Liver (tissue), 9 donors: ENCODE measurements around the gene KIRREL3. TPM values are rescaled to one million over a fixed set of nuclear protein-coding genes. Genes with fewer than 3 reads are reported as not detected.

Experiments used
- DNase-seq: peaks from one replicate; pipeline ENCODE4 v3.0.0-alpha.2; 2017; ENCODE audit warnings: low spot score
- H3K27ac ChIP-seq, 2 donors: one replicate each; pipeline ENCODE4 v1.7.0; 2013; ENCODE audit warnings: inconsistent platforms in 2 of 2, low read length in 2 of 2, control low read depth in 1 of 2, low read depth in 1 of 2, mild to moderate bottlenecking in 1 of 2
- H3K27me3 ChIP-seq, 4 donors: one replicate each; pipeline versions ENCODE4 v1.6.1 to v1.7.0; 2013; ENCODE audit warnings: low read length in 3 of 4, inconsistent platforms in 1 of 4, mild to moderate bottlenecking in 1 of 4, moderate library complexity in 1 of 4; ENCODE audit not compliant: control insufficient read depth in 4 of 4, insufficient read depth in 4 of 4
- H3K36me3 ChIP-seq, 4 donors: one replicate each; pipeline versions ENCODE4 v1.6.1 to v1.7.0; 2013; ENCODE audit warnings: low read length in 3 of 4, mild to moderate bottlenecking in 3 of 4, low read depth in 1 of 4, moderate library complexity in 1 of 4; ENCODE audit not compliant: control insufficient read depth in 4 of 4, insufficient read depth in 3 of 4
- H3K4me1 ChIP-seq, 4 donors: one replicate each; pipeline versions ENCODE4 v1.6.1 to v1.7.0; 2013; ENCODE audit warnings: low read length in 3 of 4, mild to moderate bottlenecking in 3 of 4, moderate library complexity in 1 of 4; ENCODE audit not compliant: control insufficient read depth in 4 of 4, insufficient read depth in 4 of 4
- H3K4me3 ChIP-seq, 3 donors: one replicate each; pipeline versions ENCODE4 v1.6.1 to v1.7.0; 2013; ENCODE audit warnings: low read length in 3 of 3, control low read depth in 1 of 3, low read depth in 1 of 3, mild to moderate bottlenecking in 1 of 3
- H3K9ac ChIP-seq, 2 donors: one replicate each; pipeline ENCODE4 v1.7.0; 2013; ENCODE audit warnings: low read length in 2 of 2, mild to moderate bottlenecking in 2 of 2, moderate library complexity in 2 of 2, control low read depth in 1 of 2, low read depth in 1 of 2
- H3K9me3 ChIP-seq, 4 donors: one replicate each; pipeline versions ENCODE4 v1.6.1 to v1.7.0; 2013; ENCODE audit warnings: low read length in 3 of 4; ENCODE audit not compliant: control insufficient read depth in 4 of 4
- CTCF ChIP-seq: fragments of 150-350 bp; IDR thresholded peaks from 2 replicates; pipeline ENCODE4 v1.5.1; 2017; ENCODE audit warnings: improper control_type of control experiment, low read depth, low read length; ENCODE audit not compliant: missing input control
- EGR1 ChIP-seq, 2 donors: IDR thresholded peaks; 2 replicates each; pipeline ENCODE4 v1.6.1; 2016 to 2018; ENCODE audit warnings: antibody characterized with exemption in 2 of 2, low read depth in 2 of 2
- FOXA2 ChIP-seq: IDR thresholded peaks from 2 replicates; pipeline ENCODE4 v1.6.1; 2016; ENCODE audit warnings: antibody characterized with exemption
- GABPA ChIP-seq, 2 donors: IDR thresholded peaks in 1 of 2; conservative IDR thresholded peaks in 1 of 2; 2 replicates each; pipeline ENCODE4 v1.6.1; 2016; ENCODE audit warnings: antibody characterized with exemption in 2 of 2, mild to moderate bottlenecking in 1 of 2, moderate library complexity in 1 of 2
- HNF4A ChIP-seq, 2 donors: conservative IDR thresholded peaks; 2 replicates each; pipeline ENCODE4 v1.6.1; 2016; ENCODE audit warnings: antibody characterized with exemption in 2 of 2, mild to moderate bottlenecking in 2 of 2
- JUND ChIP-seq, 2 donors: IDR thresholded peaks; 2 replicates each; pipeline ENCODE4 v1.6.1; 2016; ENCODE audit warnings: antibody characterized with exemption in 2 of 2
- MAX ChIP-seq: IDR thresholded peaks from 2 replicates; pipeline ENCODE4 v1.6.1; 2016; ENCODE audit warnings: antibody characterized with exemption
- NR2F2 ChIP-seq: IDR thresholded peaks from 2 replicates; pipeline ENCODE4 v1.6.1; 2016; ENCODE audit warnings: antibody characterized with exemption
- RAD21 ChIP-seq, 2 donors: IDR thresholded peaks; 2 replicates each; pipeline ENCODE4 v1.6.1; 2016; ENCODE audit warnings: antibody characterized with exemption in 2 of 2, mild to moderate bottlenecking in 2 of 2
- REST ChIP-seq: IDR thresholded peaks from 2 replicates; pipeline ENCODE4 v1.6.1; 2016; ENCODE audit warnings: antibody characterized with exemption, mild to moderate bottlenecking
- RXRA ChIP-seq, 2 donors: IDR thresholded peaks; 2 replicates each; pipeline ENCODE4 v1.6.1; 2017 to 2018; ENCODE audit warnings: antibody characterized with exemption in 2 of 2, mild to moderate bottlenecking in 1 of 2
- SP1 ChIP-seq: IDR thresholded peaks from 2 replicates; pipeline ENCODE4 v1.6.1; 2018; ENCODE audit warnings: antibody characterized with exemption, mild to moderate bottlenecking
- TAF1 ChIP-seq: conservative IDR thresholded peaks from 2 replicates; pipeline ENCODE4 v1.6.1; 2016; ENCODE audit warnings: antibody characterized with exemption, mild to moderate bottlenecking
- YY1 ChIP-seq: IDR thresholded peaks from 2 replicates; pipeline ENCODE4 v1.6.1; 2016; ENCODE audit warnings: antibody characterized with exemption, mild to moderate bottlenecking
- ZBTB33 ChIP-seq: IDR thresholded peaks from 2 replicates; pipeline ENCODE4 v1.6.1; 2016; ENCODE audit warnings: antibody characterized with exemption
- WGBS: extraction: QIAGEN DNeasy Blood & Tissue Kit; methylation state at CpG from one replicate; pipeline ENCODE4 v1.1.7; 2013; 5-methylcytosine and 5-hydroxymethylcytosine counted together
- polyA plus RNA-seq, 2 donors: library from polyadenylated mRNA; stranded (reverse) in 1 of 2; unstranded in 1 of 2; fragments of 200-250 nt in 1 of 2; fragments of >200 nt in 1 of 2; fragmentation: Nextera tagmentation in 1 of 2; extraction: Ambion mirVana in 1 of 2; gene quantifications; one replicate each; pipeline versions ENCODE4 v1.2.1 to v1.2.3, GENCODE V29; 2013 to 2015
- total RNA-seq, 2 donors: library from RNA; depleted of rRNA; stranded (reverse); fragments of >200 nt; gene quantifications; one replicate each; pipeline ENCODE4 v1.2.3, GENCODE V29; 2014
- donor health status: healthy.
- donor health status: healthy.
- donor health status: healthy.
- donor health status: healthy.
- donor health status: healthy.

Gene KIRREL3
- total and polyA plus RNA-seq, 4 donors = 0.03 to 0.29 (median 0.08) TPM; not detected in 1

- Histone ChIP-seq H3K4me3 (no peak overlapping the region), H3K9me3 (no peaks in the 10 kb centered on the region), H3K27ac (no peak overlapping the region), H3K9ac (no peak overlapping the region), H3K4me1 (no peaks in the 10 kb centered on the region), H3K36me3 (no peaks in the 10 kb centered on the region), H3K27me3 (peaks cover 0 to 5% (median 0%) of the 10 kb centered on the region in 4 donors)
- no peak for DNase-seq
- 68% methylated on average over 3 of the region's 3 CpGs for WGBS
- TF ChIP-seq MAX (no peak), TAF1 (no peak), HNF4A (conservative IDR thresholded peaks at IDR 0.05) (no peak)
These were observed 49.1 kb downstream of the KIRREL3 start for GRCh38 chr11:126951465-126951864.

GRCh38 chr11:126949066-126949891, 51.3 kb downstream of the KIRREL3 start:
- Histone ChIP-seq H3K4me1 (no peaks in the 10 kb centered on the region), H3K4me3 (no peak overlapping the region), H3K27me3 (no peaks in the 10 kb centered on the region), H3K36me3 (no peaks in the 10 kb centered on the region), H3K27ac (no peak overlapping the region), H3K9me3 (no peaks in the 10 kb centered on the region), H3K9ac (no peak overlapping the region)
- no peak for TF ChIP-seq EGR1 (IDR thresholded peaks at IDR 0.05; ENCODE audit: low read depth in 2 of 2)
- DNase-seq = no peak
- WGBS = 73% methylated on average over 6 of the region's 6 CpGs

GRCh38 chr11:126948563-126948962, 52.0 kb downstream of the KIRREL3 start:
- no peaks in the 10 kb centered on the region for H3K4me1 ChIP-seq
- H3K36me3 ChIP-seq = no peaks in the 10 kb centered on the region
- TF ChIP-seq YY1 (no peak), REST (no peak), HNF4A (conservative IDR thresholded peaks at IDR 0.05) (no peak), SP1 (no peak), RXRA (IDR thresholded peaks at IDR 0.05) (no peak), FOXA2 (no peak), TAF1 (no peak), RAD21 (IDR thresholded peaks at IDR 0.05) (no peak), NR2F2 (no peak), GABPA (IDR thresholded peaks at IDR 0.05 in 1 of 2, conservative IDR thresholded peaks at IDR 0.05 in 1 of 2) (no peak), CTCF (no peak), JUND (IDR thresholded peaks at IDR 0.05) (no peak), ZBTB33 (no peak)
- H3K27ac ChIP-seq = no peak overlapping the region
- H3K9me3 ChIP-seq = no peaks in the 10 kb centered on the region
- H3K27me3 ChIP-seq = no peaks in the 10 kb centered on the region
- 43% methylated on average over 1 of the region's 1 CpG for WGBS
- no peak overlapping the region for H3K4me3 ChIP-seq
- no peak for DNase-seq
- no peak overlapping the region for H3K9ac ChIP-seq
